Heart left ventricle (tissue), 16 donors: ENCODE measurements around the gene OXA1L. TPM values are rescaled to one million over a fixed set of nuclear protein-coding genes. Genes with fewer than 3 reads are reported as not detected.

ENCODE experiments used
- ATAC-seq, 4 donors: fragments of 200-7000 bp; cut with Tn5 transposase; one replicate each; pipeline ENCODE4 v1.9.1; 2020 to 2022; ENCODE audit warnings: moderate library complexity in 4 of 4, mild to moderate bottlenecking in 3 of 4, moderate number of reproducible peaks in 1 of 4
- DNase-seq, 5 donors: peaks; one replicate each; pipeline ENCODE4 v3.0.0-alpha.2; 2020
- H3K27ac ChIP-seq, 12 donors: fragments of 200-600 bp; sonication (generic) in 4 of 12; one replicate each; pipeline versions ENCODE4 v1.5.0 to v1.8.0; 2016 to 2022; ENCODE audit warnings: mild to moderate bottlenecking in 2 of 12
- H3K27me3 ChIP-seq, 9 donors: fragments of 200-600 bp; sonication (generic) in 2 of 9; one replicate each; pipeline versions ENCODE4 v1.5.1 to v1.8.0; 2016 to 2022; ENCODE audit warnings: mild to moderate bottlenecking in 3 of 9
- H3K36me3 ChIP-seq, 9 donors: fragments of 200-600 bp; sonication (generic) in 2 of 9; one replicate each; pipeline versions ENCODE4 v1.5.0 to v1.8.0; 2018 to 2022; ENCODE audit warnings: mild to moderate bottlenecking in 2 of 9
- H3K4me1 ChIP-seq, 12 donors: fragments of 200-600 bp; sonication (generic) in 4 of 12; one replicate each; pipeline versions ENCODE4 v1.5.0 to v1.8.0; 2016 to 2022; ENCODE audit warnings: mild to moderate bottlenecking in 3 of 12
- H3K4me3 ChIP-seq, 12 donors: fragments of 200-600 bp; sonication (generic) in 4 of 12; one replicate each; pipeline versions ENCODE4 v1.5.0 to v1.8.0; 2017 to 2022; ENCODE audit warnings: mild to moderate bottlenecking in 9 of 12, moderate library complexity in 4 of 12
- H3K9me3 ChIP-seq, 12 donors: fragments of 200-600 bp; sonication (generic) in 4 of 12; one replicate each; pipeline versions ENCODE4 v1.5.0 to v1.8.0; 2016 to 2022; ENCODE audit warnings: mild to moderate bottlenecking in 1 of 12
- POLR2A ChIP-seq, 2 donors: fragments of 450-650 bp; IDR thresholded peaks; one replicate each; pipeline ENCODE4 v1.6.1; 2017; ENCODE audit warnings: antibody characterized with exemption in 2 of 2, mild to moderate bottlenecking in 2 of 2, moderate library complexity in 2 of 2
- WGBS, 4 donors: extraction: QIAGEN DNeasy Blood & Tissue Kit in 2 of 4; methylation state at CpG; one replicate each; pipeline versions ENCODE4 v1.1.5 to v1.1.7; 2013 to 2018; 5-methylcytosine and 5-hydroxymethylcytosine counted together
- intact Hi-C, 10 donors: fragments of 100-400 bp; cut with DNase I; formaldehyde crosslinking; loops; one replicate each; pipeline versions ENCODE4 v1.11.1 to v1.14.2; 2022
- polyA plus RNA-seq, 2 donors: library from polyadenylated mRNA; stranded (reverse); fragments of 200-250 nt; gene quantifications; one replicate each; pipeline ENCODE4 v1.2.3, GENCODE V29; 2013
- total RNA-seq, 9 donors: library from RNA; depleted of rRNA in 2 of 9; stranded (reverse); fragments of >200 nt in 2 of 9; fragmentation: NEBNext Ultra II Directional in 3 of 9; extraction: Animal tissue kit (Norgen Biotek cat#: 25700) in 3 of 9; gene quantifications; one replicate each; pipeline versions ENCODE4 v1.1.0 to v1.2.4, GENCODE V29; 2016 to 2023
- TF ChIP-seq, protein P1 (sequence below), 12 donors: fragments of 200-600 bp; sonication (generic) in 4 of 12; IDR thresholded peaks; one replicate each; pipeline versions ENCODE4 v1.5.0 to v1.8.0; 2018 to 2022; ENCODE audit warnings: antibody characterized with exemption in 12 of 12, mild to moderate bottlenecking in 5 of 12
- donor health status: ischemic (EF 13 %, LVEDD 7.1; RV severe dilation, severe dysfunction).
- donor health status: healthy with polysubstance abuse.
- donor health status: DM: no; HTN: yes; CAD: no.
- donor health status: DM: no; HTN: no; CAD: no.
- donor health status: ischemic (EF 25% LVEDD 6.9; RV normal size, moderate dysfunction).
- donor health status: ischemic (EF 25% LVEDD 5.7; RV mildly dilated, moderate dysfunction).
- donor health status: healthy.
- donor health status: DM: yes; HTN: yes; CAD: no.
- donor health status: ischemic (EF 35%, LVEDD 5.7; RV mildly dilated, moderate dysfunction).
- donor health status: nonischemic (EF 11% LVEDD 7.7; RV severe dilation, severe dysfunction).
- donor health status: DM: yes; HTN: yes; CAD: no.
- donor health status: PGD.
- donor health status: ischemic (EF 29% LVEDD 5.4; RV normal size, mild dysfunction).
- donor health status: nonischemic (EF 23%, LVEDD 6.1; RV moderate dilation, normal function).

Gene OXA1L
- total and polyA plus RNA-seq, 11 donors, result 91.5 to 205 (median 143) TPM

GRCh38 chr14:22747769-22748168, 18.7 kb upstream of the OXA1L start:
- ATAC-seq (no peak), DNase-seq (no peak)
- intact Hi-C loops, result no loop called here
- Histone ChIP-seq H3K27me3 (no peaks in the 10 kb centered on the region), H3K4me1 (peaks cover 0 to 20% (median 0%) of the 10 kb centered on the region in 12 donors), H3K9me3 (no peaks in the 10 kb centered on the region), H3K4me3 (no peak overlapping the region), H3K27ac (no peak overlapping the region), H3K36me3 (no peaks in the 10 kb centered on the region)
- WGBS, 4 donors, result 66 to 85% (median 70%) methylated on average over 4 of the region's 4 CpGs
- TF ChIP-seq, protein P1, sequence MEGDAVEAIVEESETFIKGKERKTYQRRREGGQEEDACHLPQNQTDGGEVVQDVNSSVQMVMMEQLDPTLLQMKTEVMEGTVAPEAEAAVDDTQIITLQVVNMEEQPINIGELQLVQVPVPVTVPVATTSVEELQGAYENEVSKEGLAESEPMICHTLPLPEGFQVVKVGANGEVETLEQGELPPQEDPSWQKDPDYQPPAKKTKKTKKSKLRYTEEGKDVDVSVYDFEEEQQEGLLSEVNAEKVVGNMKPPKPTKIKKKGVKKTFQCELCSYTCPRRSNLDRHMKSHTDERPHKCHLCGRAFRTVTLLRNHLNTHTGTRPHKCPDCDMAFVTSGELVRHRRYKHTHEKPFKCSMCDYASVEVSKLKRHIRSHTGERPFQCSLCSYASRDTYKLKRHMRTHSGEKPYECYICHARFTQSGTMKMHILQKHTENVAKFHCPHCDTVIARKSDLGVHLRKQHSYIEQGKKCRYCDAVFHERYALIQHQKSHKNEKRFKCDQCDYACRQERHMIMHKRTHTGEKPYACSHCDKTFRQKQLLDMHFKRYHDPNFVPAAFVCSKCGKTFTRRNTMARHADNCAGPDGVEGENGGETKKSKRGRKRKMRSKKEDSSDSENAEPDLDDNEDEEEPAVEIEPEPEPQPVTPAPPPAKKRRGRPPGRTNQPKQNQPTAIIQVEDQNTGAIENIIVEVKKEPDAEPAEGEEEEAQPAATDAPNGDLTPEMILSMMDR (IDR thresholded peaks at IDR 0.05), result no peak
- TF ChIP-seq POLR2A (IDR thresholded peaks at IDR 0.05), result no peak

DNA sequence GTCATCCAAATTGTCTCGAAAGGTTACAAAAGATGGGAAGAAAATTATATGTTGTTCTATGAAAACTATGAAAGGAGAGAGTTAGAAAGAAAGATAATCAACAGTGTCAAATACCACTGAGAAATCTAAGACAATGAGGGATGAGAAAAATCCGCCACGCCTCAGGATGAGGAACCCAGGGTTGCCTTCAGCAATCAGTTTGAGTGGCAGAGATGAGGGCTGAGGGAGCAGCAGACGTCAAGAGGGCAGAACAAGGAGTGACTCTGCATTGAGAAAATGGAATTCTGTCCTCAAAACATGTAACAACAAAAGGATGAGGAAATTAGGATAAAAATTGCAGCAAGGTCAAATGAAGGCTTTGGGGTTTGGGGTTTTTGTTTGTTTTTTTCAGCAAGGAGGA, 18.3 kb upstream of the OXA1L start:
- H3K9me3 ChIP-seq, result no peaks in the 10 kb centered on the region
- DNase-seq (no peak), ATAC-seq (no peak)
- no peak for TF ChIP-seq POLR2A (IDR thresholded peaks at IDR 0.05)
- TF ChIP-seq, protein P1 (IDR thresholded peaks at IDR 0.05), result no peak
- H3K4me1 ChIP-seq, result peaks cover 0 to 20% (median 0%) of the 10 kb centered on the region in 12 donors
- H3K36me3 ChIP-seq, result no peaks in the 10 kb centered on the region
- no peak overlapping the region for H3K4me3 ChIP-seq
- peak overlapping the region in 1 of 12 donors; percentile 44 for H3K27ac ChIP-seq
- H3K27me3 ChIP-seq, result no peaks in the 10 kb centered on the region
- 72 to 76% (median 72%) methylated on average over 4 of the region's 4 CpGs for WGBS, 4 donors
- intact Hi-C loops, result no loop called here

DNA sequence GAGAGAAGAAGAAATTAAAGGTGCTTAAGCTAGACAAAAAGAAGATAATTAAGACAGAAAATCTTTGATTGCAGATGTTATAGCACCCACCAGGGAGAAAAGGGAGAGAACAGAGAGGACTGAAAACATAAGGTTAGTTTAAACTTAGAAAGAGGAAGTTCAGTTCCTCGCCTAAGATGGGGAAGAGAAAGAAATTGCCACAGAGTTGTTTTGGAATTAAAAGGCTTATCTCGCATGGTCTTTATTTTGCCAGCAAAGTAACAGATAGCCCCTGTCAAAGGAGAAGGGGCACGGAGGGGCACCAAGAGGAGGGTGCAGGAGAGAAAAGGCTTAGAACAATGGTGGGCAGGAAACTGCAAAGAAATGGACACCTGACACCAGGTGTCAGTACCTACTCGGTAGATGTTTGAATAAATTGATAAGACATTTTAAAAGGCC, 17.8 kb upstream of the OXA1L start:
- 34 to 41% (median 37%) methylated on average over 4 of the region's 4 CpGs for WGBS, 4 donors
- H3K9me3 ChIP-seq, result no peaks in the 10 kb centered on the region
- H3K27me3 ChIP-seq, result no peaks in the 10 kb centered on the region
- intact Hi-C loops, result no loop called here
- no peaks in the 10 kb centered on the region for H3K36me3 ChIP-seq
- DNase-seq, result no peak
- peaks cover 0 to 20% (median 0%) of the 10 kb centered on the region in 12 donors for H3K4me1 ChIP-seq
- peak overlapping the region in 1 of 12 donors; percentile 44 for H3K27ac ChIP-seq
- ATAC-seq, result no peak
- TF ChIP-seq, protein P1 (IDR thresholded peaks at IDR 0.05), result no peak
- TF ChIP-seq POLR2A (IDR thresholded peaks at IDR 0.05), result no peak
- H3K4me3 ChIP-seq, result no peak overlapping the region

GRCh38 chr14:22752422-22752821, 14.1 kb upstream of the OXA1L start:
- DNase-seq (no peak), ATAC-seq (no peak)
- H3K36me3 ChIP-seq, result no peaks in the 10 kb centered on the region
- peaks cover 0 to 20% (median 0%) of the 10 kb centered on the region in 12 donors for H3K4me1 ChIP-seq
- no peak overlapping the region for H3K4me3 ChIP-seq
- WGBS, 4 donors, result 87 to 92% (median 89%) methylated on average over 8 of the region's 8 CpGs
- H3K9me3 ChIP-seq, result no peaks in the 10 kb centered on the region
- intact Hi-C loops, result no loop called here
- no peak overlapping the region for H3K27ac ChIP-seq
- H3K27me3 ChIP-seq, result no peaks in the 10 kb centered on the region
- TF ChIP-seq, protein P1 (IDR thresholded peaks at IDR 0.05), result no peak
- no peak for TF ChIP-seq POLR2A (IDR thresholded peaks at IDR 0.05)
